Testis (tissue), 3 donors: Measurements from ENCODE around the gene LZTS2. TPM values are rescaled to one million over a fixed set of nuclear protein-coding genes. Genes with fewer than 3 reads are reported as not detected.
A peak's percentile ranks its signal among the peaks of the same experiment; 100 is the strongest.

ENCODE experiments used
- DNase-seq: peaks from one replicate; pipeline ENCODE4 v3.0.0-alpha.2; 2019
- H3K27ac ChIP-seq, 2 donors: fragments of 200-600 bp; sonication (generic); one replicate each; pipeline ENCODE4 v1.5.1; 2019
- H3K27me3 ChIP-seq: fragments of 200-600 bp; sonication (generic); one replicate; pipeline ENCODE4 v1.5.1; 2019
- H3K36me3 ChIP-seq: fragments of 200-600 bp; sonication (generic); one replicate; pipeline ENCODE4 v1.5.1; 2017; ENCODE audit warnings: low read depth; ENCODE audit errors: missing control alignments
- H3K4me1 ChIP-seq: fragments of 200-600 bp; sonication (generic); one replicate; pipeline ENCODE4 v1.5.1; 2019
- H3K4me3 ChIP-seq, 2 donors: fragments of 200-600 bp; sonication (generic); one replicate each; pipeline ENCODE4 v1.5.1; 2017 to 2019
- H3K9me3 ChIP-seq: fragments of 200-600 bp; sonication (generic); one replicate; pipeline ENCODE4 v1.5.1; 2017
- POLR2A ChIP-seq: fragments of 450-650 bp; IDR thresholded peaks from one replicate; pipeline ENCODE4 v1.6.1; 2017; ENCODE audit warnings: antibody characterized with exemption, mild to moderate bottlenecking, moderate library complexity
- WGBS, 2 donors: methylation state at CpG; one replicate each; pipeline ENCODE4 v1.1.5; 2018; 5-methylcytosine and 5-hydroxymethylcytosine counted together
- intact Hi-C: fragments of 100-400 bp; cut with DNase I; formaldehyde crosslinking; loops from one replicate; pipeline ENCODE4 v1.15.1; 2023; ENCODE audit warnings: low total_unique reads
- polyA plus RNA-seq: library from polyadenylated mRNA; stranded (reverse); fragments of 350-450 nt; fragmentation: Illumina TruSeq; extraction: RNeasy Lipid Tissue Mini Kit (QIAGEN cat#74804); gene quantifications from one replicate; pipeline ENCODE4 v1.2.3, GENCODE V29; 2014; ENCODE audit warnings: low read depth, low replicate concordance; ENCODE audit not compliant: insufficient read depth
- total RNA-seq, 2 donors: library from RNA; depleted of rRNA; stranded (reverse); fragments of >200 nt; gene quantifications; one replicate each; pipeline ENCODE4 v1.2.3, GENCODE V29; 2016
- TF ChIP-seq, protein P1 (sequence below), 3 experiments: fragments of 450-650 bp in 2 of 3; fragments of 200-600 bp in 1 of 3; sonication (generic) in 1 of 3; IDR thresholded peaks; one replicate each; pipeline ENCODE4 v1.5.1; 2016 to 2019; ENCODE audit warnings: antibody characterized with exemption in 3 of 3, mild to moderate bottlenecking in 2 of 3, moderate library complexity in 1 of 3

LZTS2 gene
- total and polyA plus RNA-seq, 3 donors from 2014 or later, result 65.9 to 158 (median 133) TPM

DNA sequence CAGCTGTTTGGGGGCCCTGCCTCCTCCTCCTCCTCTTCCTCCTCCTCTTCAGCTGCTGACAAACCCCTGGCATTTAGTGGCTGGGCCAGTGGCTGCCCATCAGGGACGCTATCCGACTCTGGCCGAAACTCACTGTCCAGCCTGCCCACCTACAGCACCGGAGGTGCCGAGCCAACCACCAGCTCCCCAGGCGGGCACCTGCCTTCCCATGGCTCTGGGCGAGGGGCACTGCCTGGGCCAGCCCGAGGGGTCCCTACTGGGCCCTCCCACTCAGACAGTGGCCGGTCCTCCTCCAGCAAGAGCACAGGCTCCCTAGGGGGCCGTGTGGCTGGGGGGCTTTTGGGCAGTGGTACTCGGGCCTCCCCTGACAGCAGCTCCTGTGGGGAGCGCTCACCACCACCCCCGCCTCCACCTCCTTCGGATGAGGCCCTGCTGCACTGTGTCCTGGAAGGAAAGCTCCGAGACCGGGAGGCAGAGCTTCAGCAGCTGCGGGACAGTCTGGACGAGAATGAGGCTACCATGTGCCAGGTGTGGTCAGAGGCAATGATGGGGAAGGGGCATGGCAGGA is 4.1 kb downstream of the LZTS2 start:
- no peak overlapping the region for H3K27ac ChIP-seq
- H3K36me3 ChIP-seq, result no peaks in the 10 kb centered on the region
- no peak for DNase-seq
- no peaks in the 10 kb centered on the region for H3K27me3 ChIP-seq
- H3K4me1 ChIP-seq, result peaks cover 40% of the 10 kb centered on the region
- no peak overlapping the region for H3K4me3 ChIP-seq
- WGBS, 2 donors, result 91 to 95% methylated on average over 4 to 18 of the region's 18 CpGs
- no peaks in the 10 kb centered on the region for H3K9me3 ChIP-seq
- intact Hi-C loops, result no loop called here
- no peak for TF ChIP-seq POLR2A

DNA sequence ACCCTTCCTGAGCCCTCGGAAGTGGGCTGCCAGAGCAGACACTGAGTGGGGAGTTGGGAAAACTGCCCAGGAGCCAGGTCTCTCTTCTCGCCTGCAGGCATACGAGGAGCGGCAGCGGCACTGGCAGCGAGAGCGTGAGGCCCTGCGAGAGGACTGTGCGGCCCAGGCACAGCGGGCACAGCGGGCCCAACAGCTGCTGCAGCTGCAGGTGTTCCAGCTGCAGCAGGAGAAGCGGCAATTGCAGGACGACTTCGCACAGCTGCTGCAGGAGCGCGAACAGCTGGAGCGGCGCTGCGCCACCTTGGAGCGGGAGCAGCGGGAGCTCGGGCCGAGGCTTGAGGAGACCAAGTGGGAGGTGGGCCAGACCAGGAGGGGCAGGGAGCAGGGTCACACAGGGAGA is 5.8 kb downstream of the LZTS2 start:
- no peaks in the 10 kb centered on the region for H3K27me3 ChIP-seq
- no peaks in the 10 kb centered on the region for H3K9me3 ChIP-seq
- no peak for DNase-seq
- H3K36me3 ChIP-seq, result no peaks in the 10 kb centered on the region
- H3K4me3 ChIP-seq, result no peak overlapping the region
- no peak overlapping the region for H3K27ac ChIP-seq
- peaks cover 40% of the 10 kb centered on the region for H3K4me1 ChIP-seq
- 91 to 98% methylated on average over 8 to 23 of the region's 23 CpGs for WGBS, 2 donors
- TF ChIP-seq, protein P1, sequence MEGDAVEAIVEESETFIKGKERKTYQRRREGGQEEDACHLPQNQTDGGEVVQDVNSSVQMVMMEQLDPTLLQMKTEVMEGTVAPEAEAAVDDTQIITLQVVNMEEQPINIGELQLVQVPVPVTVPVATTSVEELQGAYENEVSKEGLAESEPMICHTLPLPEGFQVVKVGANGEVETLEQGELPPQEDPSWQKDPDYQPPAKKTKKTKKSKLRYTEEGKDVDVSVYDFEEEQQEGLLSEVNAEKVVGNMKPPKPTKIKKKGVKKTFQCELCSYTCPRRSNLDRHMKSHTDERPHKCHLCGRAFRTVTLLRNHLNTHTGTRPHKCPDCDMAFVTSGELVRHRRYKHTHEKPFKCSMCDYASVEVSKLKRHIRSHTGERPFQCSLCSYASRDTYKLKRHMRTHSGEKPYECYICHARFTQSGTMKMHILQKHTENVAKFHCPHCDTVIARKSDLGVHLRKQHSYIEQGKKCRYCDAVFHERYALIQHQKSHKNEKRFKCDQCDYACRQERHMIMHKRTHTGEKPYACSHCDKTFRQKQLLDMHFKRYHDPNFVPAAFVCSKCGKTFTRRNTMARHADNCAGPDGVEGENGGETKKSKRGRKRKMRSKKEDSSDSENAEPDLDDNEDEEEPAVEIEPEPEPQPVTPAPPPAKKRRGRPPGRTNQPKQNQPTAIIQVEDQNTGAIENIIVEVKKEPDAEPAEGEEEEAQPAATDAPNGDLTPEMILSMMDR (IDR thresholded peaks at IDR 0.05), result no peak
- TF ChIP-seq POLR2A, result no peak
- intact Hi-C loops, result no loop called here

DNA sequence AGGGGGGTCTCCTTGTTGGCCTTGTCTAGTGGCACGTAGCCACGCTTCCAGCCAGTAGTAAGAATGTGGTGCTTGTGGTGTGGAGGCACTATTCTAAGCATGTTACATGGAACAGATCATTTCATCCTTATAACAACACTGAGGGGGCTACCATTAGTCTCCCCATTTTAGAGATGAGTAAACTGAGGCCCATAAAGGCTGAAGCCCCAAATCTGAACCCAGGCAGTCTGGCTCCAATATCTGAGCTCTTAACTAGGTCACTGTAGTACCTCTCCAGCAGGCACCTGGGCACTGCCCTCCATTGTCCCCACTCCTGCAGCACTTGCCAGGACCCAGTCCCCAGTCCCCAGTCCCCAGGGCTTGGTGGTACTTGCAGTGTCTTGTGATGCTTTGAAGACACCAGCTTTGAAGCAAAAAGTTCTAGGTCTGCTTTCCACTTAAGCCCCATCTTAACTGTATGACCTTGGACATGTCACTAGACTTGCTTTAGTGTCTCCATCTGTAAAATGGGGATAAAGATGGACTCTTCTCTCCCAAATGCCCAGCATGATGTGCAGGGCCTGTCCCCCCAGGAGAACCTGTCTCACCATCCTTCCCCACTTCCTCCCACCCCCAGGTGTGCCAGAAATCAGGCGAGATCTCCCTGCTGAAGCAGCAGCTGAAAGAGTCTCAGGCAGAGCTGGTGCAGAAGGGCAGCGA is 6.4 kb downstream of the LZTS2 start:
- no peaks in the 10 kb centered on the region for H3K9me3 ChIP-seq
- H3K36me3 ChIP-seq, result no peaks in the 10 kb centered on the region
- WGBS, 2 donors, result 94 to 100% methylated on average over 3 to 4 of the region's 4 CpGs
- peaks cover 33% of the 10 kb centered on the region for H3K4me1 ChIP-seq
- intact Hi-C loops, result no loop called here
- no peak overlapping the region for H3K4me3 ChIP-seq
- no peak overlapping the region for H3K27ac ChIP-seq
- DNase-seq, result no peak
- TF ChIP-seq, protein P1 (IDR thresholded peaks at IDR 0.05), result no peak
- TF ChIP-seq POLR2A, result no peak
- no peaks in the 10 kb centered on the region for H3K27me3 ChIP-seq

DNA sequence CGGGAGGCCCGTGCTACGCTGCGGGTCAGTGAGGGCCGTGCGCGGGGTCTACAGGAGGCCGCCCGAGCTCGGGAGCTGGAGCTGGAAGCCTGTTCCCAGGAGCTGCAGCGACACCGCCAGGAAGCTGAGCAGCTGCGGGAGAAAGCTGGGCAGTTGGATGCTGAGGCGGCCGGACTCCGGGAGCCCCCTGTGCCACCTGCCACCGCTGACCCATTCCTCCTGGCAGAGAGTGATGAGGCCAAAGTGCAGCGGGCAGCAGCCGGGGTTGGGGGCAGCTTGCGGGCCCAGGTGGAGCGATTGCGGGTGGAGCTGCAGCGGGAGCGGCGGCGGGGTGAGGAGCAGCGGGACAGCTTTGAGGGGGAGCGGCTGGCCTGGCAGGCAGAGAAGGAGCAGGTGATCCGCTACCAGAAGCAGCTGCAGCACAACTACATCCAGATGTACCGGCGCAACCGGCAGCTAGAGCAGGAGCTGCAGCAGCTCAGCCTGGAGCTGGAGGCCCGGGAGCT is 7.0 kb downstream of the LZTS2 start:
- peak; percentile 44 for DNase-seq
- no peaks in the 10 kb centered on the region for H3K9me3 ChIP-seq

DNA sequence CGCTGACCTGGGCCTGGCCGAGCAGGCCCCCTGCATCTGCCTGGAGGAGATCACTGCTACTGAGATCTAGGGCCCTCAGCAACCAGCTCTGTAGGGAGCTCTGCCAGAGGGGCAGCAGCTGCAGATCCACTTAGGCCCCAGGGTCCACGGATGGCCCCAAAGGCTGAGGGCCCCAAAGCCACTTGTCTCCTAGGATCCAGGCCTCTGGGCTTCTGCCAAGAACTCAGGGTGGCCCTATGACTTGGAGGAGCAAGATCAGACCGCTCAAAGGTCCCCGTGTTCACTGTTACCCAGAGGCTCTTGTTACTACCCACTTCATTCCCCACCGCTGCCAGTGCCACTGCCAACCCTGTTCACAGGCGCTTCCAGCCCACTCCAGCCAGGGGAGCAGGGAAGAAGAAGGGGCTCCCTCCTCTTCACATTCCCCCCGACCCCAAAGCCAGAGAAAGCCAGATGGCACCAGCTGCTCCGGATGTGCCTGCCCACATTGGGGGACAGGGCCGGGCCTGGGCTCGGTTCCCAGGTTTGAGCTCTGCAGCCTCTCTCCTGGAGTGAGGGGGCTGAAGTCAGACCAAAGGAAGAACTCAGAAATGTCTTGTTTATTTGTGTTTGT is 7.6 kb downstream of the LZTS2 start:
- intact Hi-C loops, result no loop called here
- Histone ChIP-seq H3K4me1 (peaks cover 22% of the 10 kb centered on the region), H3K36me3 (no peaks in the 10 kb centered on the region), H3K27ac (peak overlapping the region in 1 of 2 donors; percentile 50), H3K27me3 (no peaks in the 10 kb centered on the region), H3K4me3 (no peak overlapping the region), H3K9me3 (no peaks in the 10 kb centered on the region)
- TF ChIP-seq POLR2A, result no peak
- TF ChIP-seq, protein P1 (IDR thresholded peaks at IDR 0.05), result no peak
- no peak for DNase-seq
- 50 to 63% methylated on average over 8 to 11 of the region's 11 CpGs for WGBS, 2 donors

More for the DNA sequence above, 7.0 kb downstream of the LZTS2 start:
- Histone ChIP-seq H3K36me3 (no peaks in the 10 kb centered on the region), H3K27me3 (no peaks in the 10 kb centered on the region), H3K4me3 (no peak overlapping the region), H3K27ac (peak overlapping the region in 1 of 2 donors; percentile 50), H3K4me1 (peaks cover 28% of the 10 kb centered on the region)
- TF ChIP-seq POLR2A, result no peak
- TF ChIP-seq, protein P1 (IDR thresholded peaks at IDR 0.05), result no peak
- WGBS, 2 donors, result 72 to 89% methylated on average over 24 to 32 of the region's 33 CpGs
- intact Hi-C loops, result no loop called here
